22Rv1 (cell line): ENCODE results near the gene CLEC12A.

Experiments used
- H3K27ac ChIP-seq: fragments of 450-650 bp; 2 replicates; pipeline ENCODE4 v1.5.1; 2017
- ZFX ChIP-seq: fragments of 450-650 bp; IDR thresholded peaks from 2 replicates; pipeline ENCODE4 v1.6.1; 2017; ENCODE audit warnings: antibody characterized with exemption, borderline replicate concordance
- TF ChIP-seq, protein P1 (sequence below): fragments of 450-650 bp; IDR thresholded peaks from 2 replicates; pipeline ENCODE4 v1.5.1; 2017; ENCODE audit warnings: mild to moderate bottlenecking

Gene CLEC12A

GRCh38 chr12:10033783-10034545, 62.8 kb downstream of the CLEC12A start:
- no peak for TF ChIP-seq ZFX
- TF ChIP-seq, protein P1, sequence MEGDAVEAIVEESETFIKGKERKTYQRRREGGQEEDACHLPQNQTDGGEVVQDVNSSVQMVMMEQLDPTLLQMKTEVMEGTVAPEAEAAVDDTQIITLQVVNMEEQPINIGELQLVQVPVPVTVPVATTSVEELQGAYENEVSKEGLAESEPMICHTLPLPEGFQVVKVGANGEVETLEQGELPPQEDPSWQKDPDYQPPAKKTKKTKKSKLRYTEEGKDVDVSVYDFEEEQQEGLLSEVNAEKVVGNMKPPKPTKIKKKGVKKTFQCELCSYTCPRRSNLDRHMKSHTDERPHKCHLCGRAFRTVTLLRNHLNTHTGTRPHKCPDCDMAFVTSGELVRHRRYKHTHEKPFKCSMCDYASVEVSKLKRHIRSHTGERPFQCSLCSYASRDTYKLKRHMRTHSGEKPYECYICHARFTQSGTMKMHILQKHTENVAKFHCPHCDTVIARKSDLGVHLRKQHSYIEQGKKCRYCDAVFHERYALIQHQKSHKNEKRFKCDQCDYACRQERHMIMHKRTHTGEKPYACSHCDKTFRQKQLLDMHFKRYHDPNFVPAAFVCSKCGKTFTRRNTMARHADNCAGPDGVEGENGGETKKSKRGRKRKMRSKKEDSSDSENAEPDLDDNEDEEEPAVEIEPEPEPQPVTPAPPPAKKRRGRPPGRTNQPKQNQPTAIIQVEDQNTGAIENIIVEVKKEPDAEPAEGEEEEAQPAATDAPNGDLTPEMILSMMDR: peak; percentile 76
- H3K27ac ChIP-seq: no peak overlapping the region
